ENCODE measurements around the gene EBF3. TPM values are rescaled to one million over a fixed set of nuclear protein-coding genes. Genes with fewer than 3 reads are reported as not detected.
A peak's percentile ranks its signal among the peaks of the same experiment; 100 is the strongest.

EBF3 gene
- total RNA-seq, 1 donor from 2014 or later = 6.2 TPM

GRCh38 chr10:129977794-129978193 is 13.7 kb upstream of the EBF3 start:
- Histone ChIP-seq H3K27me3 (ENCODE audit: low read depth) (peaks cover 74% of the 10 kb centered on the region), H3K27ac (replicated peaks) (no peak overlapping the region), H3K4me3 (no peak overlapping the region), H3K4me1 (no peaks in the 10 kb centered on the region), H3K9me3 (replicated peaks) (peaks cover 16% of the 10 kb centered on the region), H3K36me3 (no peaks in the 10 kb centered on the region)
- no peak for DNase-seq
- no peak for TF ChIP-seq CTCF (IDR thresholded peaks at IDR 0.05; ENCODE audit: borderline replicate concordance)
- intact Hi-C loops (cut with micrococcal nuclease) = loop anchor here (10.0 kb wide), 1 partner anchor 953 kb away; no protein-coding TSS in a partner anchor

- Histone ChIP-seq H3K36me3 (no peaks in the 10 kb centered on the region), H3K4me3 (no peak overlapping the region), H3K9me3 (replicated peaks) (no peaks in the 10 kb centered on the region), H3K27ac (replicated peaks) (no peak overlapping the region), H3K27me3 (ENCODE audit: low read depth) (peaks cover 100% of the 10 kb centered on the region), H3K4me1 (peaks cover 39% of the 10 kb centered on the region)
- TF ChIP-seq CTCF (IDR thresholded peaks at IDR 0.05; ENCODE audit: borderline replicate concordance) = no peak
- intact Hi-C loops (cut with micrococcal nuclease) = loop anchor here (10.0 kb wide), 1 partner anchor 949 kb away; no protein-coding TSS in a partner anchor
- no peak for DNase-seq
Observed at GRCh38 chr10:129973674-129974059, 9.6 kb upstream of the EBF3 start.

GRCh38 chr10:129972966-129973673 is 9.0 kb upstream of the EBF3 start:
- Histone ChIP-seq H3K27ac (replicated peaks) (no peak overlapping the region), H3K9me3 (replicated peaks) (no peaks in the 10 kb centered on the region), H3K27me3 (ENCODE audit: low read depth) (peaks cover 100% of the 10 kb centered on the region), H3K4me1 (peaks cover 44% of the 10 kb centered on the region), H3K36me3 (no peaks in the 10 kb centered on the region), H3K4me3 (peak overlapping the region; percentile 69)
- intact Hi-C loops (cut with micrococcal nuclease) = loop anchor here (10.0 kb wide), 1 partner anchor 948 kb away; no protein-coding TSS in a partner anchor
- no peak for DNase-seq
- no peak for TF ChIP-seq CTCF (IDR thresholded peaks at IDR 0.05; ENCODE audit: borderline replicate concordance)

GRCh38 chr10:129972145-129972965 is 8.3 kb upstream of the EBF3 start:
- Histone ChIP-seq H3K4me1 (peaks cover 52% of the 10 kb centered on the region), H3K27ac (replicated peaks) (no peak overlapping the region), H3K4me3 (peak overlapping the region; percentile 69), H3K9me3 (replicated peaks) (no peaks in the 10 kb centered on the region), H3K36me3 (no peaks in the 10 kb centered on the region), H3K27me3 (ENCODE audit: low read depth) (peaks cover 100% of the 10 kb centered on the region)
- TF ChIP-seq CTCF (IDR thresholded peaks at IDR 0.05; ENCODE audit: borderline replicate concordance) = no peak
- no peak for DNase-seq
- intact Hi-C loops (cut with micrococcal nuclease) = loop anchor here (10.0 kb wide), 1 partner anchor 948 kb away; no protein-coding TSS in a partner anchor

GRCh38 chr10:129971381-129972144 is 7.5 kb upstream of the EBF3 start:
- peak; percentile 60 for DNase-seq
- H3K27me3 ChIP-seq (ENCODE audit: low read depth) = peaks cover 100% of the 10 kb centered on the region
- H3K27ac ChIP-seq (replicated peaks) = no peak overlapping the region
- no peaks in the 10 kb centered on the region for H3K36me3 ChIP-seq
- intact Hi-C loops (cut with micrococcal nuclease) = loop anchor here (10.0 kb wide), 1 partner anchor 947 kb away; no protein-coding TSS in a partner anchor
- TF ChIP-seq CTCF (IDR thresholded peaks at IDR 0.05; ENCODE audit: borderline replicate concordance) = peak; percentile 80
- peak overlapping the region; percentile 69 for H3K4me3 ChIP-seq
- no peaks in the 10 kb centered on the region for H3K9me3 ChIP-seq (replicated peaks)
- peaks cover 57% of the 10 kb centered on the region for H3K4me1 ChIP-seq

Data from left ventricle myocardium inferior (tissue), 1 donor.